Measurements from ENCODE around the gene PKIG. TPM values are rescaled to one million over a fixed set of nuclear protein-coding genes. Genes with fewer than 3 reads are reported as not detected.
A peak's percentile ranks its signal among the peaks of the same experiment; 100 is the strongest.

The PKIG gene
- polyA plus RNA-seq, 1 donor (not counting 4 experiments of a cell fraction or from before 2014, with no cell fraction given), result 6.6 TPM

- Histone ChIP-seq H3K27me3 (ENCODE audit: control insufficient read depth, extremely low read depth, insufficient read depth, low read length) (no peaks in the 10 kb centered on the region), H3K4me3 (ENCODE audit: control insufficient read depth in 2 of 3, extremely low read depth in 1 of 3, insufficient read depth in 2 of 3, low read depth in 1 of 3, low read length in 3 of 3) (no peak overlapping the region), H3K27ac (ENCODE audit: control insufficient read depth, insufficient read depth, low read length) (no peak overlapping the region), H4K20me1 (ENCODE audit: control insufficient read depth, extremely low read depth, insufficient read depth, low read length) (peaks cover 2% of the 10 kb centered on the region), H3K79me2 (ENCODE audit: control insufficient read depth, insufficient read depth, low read length) (no peaks in the 10 kb centered on the region), H3K4me2 (ENCODE audit: control insufficient read depth, extremely low read depth, insufficient read depth, low read depth, low read length) (no peak overlapping the region), H3K9me3 (ENCODE audit: control insufficient read depth, low read depth, low read length) (peaks cover 2% of the 10 kb centered on the region), H3K9ac (ENCODE audit: control insufficient read depth, extremely low read depth, insufficient read depth, low read length) (no peak overlapping the region), H3K36me3 (ENCODE audit: control insufficient read depth in 2 of 2, extremely low read depth in 1 of 2, insufficient read depth in 2 of 2, low read length in 2 of 2) (no peaks in the 10 kb centered on the region), H3K4me1 (ENCODE audit: control insufficient read depth, extremely low read depth, insufficient read depth, low read length) (peaks cover 28% of the 10 kb centered on the region), H3K9me1 (ENCODE audit: control insufficient read depth, extremely low read depth, insufficient read depth, low read length) (no peaks in the 10 kb centered on the region), H2AFZ (ENCODE audit: control insufficient read depth, low read length) (no peak overlapping the region)
- FAIRE-seq (no peak), DNase-seq (ENCODE audit: low read depth, low spot score) (no peak)
- dilution Hi-C loops (cut with MboI; ENCODE audit: extremely low pct_ligation_motif_present, low sequenced_read_pairs), result no loop called here
- TF ChIP-seq EZH2 (IDR thresholded peaks at IDR 0.05; ENCODE audit: low read length), result no peak
- no peak for TF ChIP-seq CTCF (optimal IDR thresholded peaks at IDR 0.05 in 1 of 3, IDR thresholded peaks at IDR 0.05 in 1 of 3, conservative IDR thresholded peaks at IDR 0.05 in 1 of 3; ENCODE audit: extremely low read depth in 1 of 3, insufficient read depth in 2 of 3, low read length in 3 of 3)
Observed at GRCh38 chr20:44574372-44574771, 8.0 kb upstream of the PKIG start.

- Histone ChIP-seq H3K9ac (ENCODE audit: control insufficient read depth, extremely low read depth, insufficient read depth, low read length) (no peak overlapping the region), H3K9me3 (ENCODE audit: control insufficient read depth, low read depth, low read length) (peaks cover 2% of the 10 kb centered on the region), H3K27ac (ENCODE audit: control insufficient read depth, insufficient read depth, low read length) (peak overlapping the region; percentile 57), H3K36me3 (ENCODE audit: control insufficient read depth in 2 of 2, extremely low read depth in 1 of 2, insufficient read depth in 2 of 2, low read length in 2 of 2) (no peaks in the 10 kb centered on the region), H3K4me2 (ENCODE audit: control insufficient read depth, extremely low read depth, insufficient read depth, low read depth, low read length) (no peak overlapping the region), H2AFZ (ENCODE audit: control insufficient read depth, low read length) (no peak overlapping the region), H3K4me3 (ENCODE audit: control insufficient read depth in 2 of 3, extremely low read depth in 1 of 3, insufficient read depth in 2 of 3, low read depth in 1 of 3, low read length in 3 of 3) (no peak overlapping the region), H3K9me1 (ENCODE audit: control insufficient read depth, extremely low read depth, insufficient read depth, low read length) (no peaks in the 10 kb centered on the region), H3K27me3 (ENCODE audit: control insufficient read depth, extremely low read depth, insufficient read depth, low read length) (no peaks in the 10 kb centered on the region), H3K79me2 (ENCODE audit: control insufficient read depth, insufficient read depth, low read length) (no peaks in the 10 kb centered on the region), H3K4me1 (ENCODE audit: control insufficient read depth, extremely low read depth, insufficient read depth, low read length) (peaks cover 28% of the 10 kb centered on the region), H4K20me1 (ENCODE audit: control insufficient read depth, extremely low read depth, insufficient read depth, low read length) (peaks cover 2% of the 10 kb centered on the region)
- FAIRE-seq, result no peak
- no peak for DNase-seq (ENCODE audit: low read depth, low spot score)
- dilution Hi-C loops (cut with MboI; ENCODE audit: extremely low pct_ligation_motif_present, low sequenced_read_pairs), result no loop called here
- TF ChIP-seq CTCF (optimal IDR thresholded peaks at IDR 0.05 in 1 of 3, IDR thresholded peaks at IDR 0.05 in 1 of 3, conservative IDR thresholded peaks at IDR 0.05 in 1 of 3; ENCODE audit: extremely low read depth in 1 of 3, insufficient read depth in 2 of 3, low read length in 3 of 3) (peak in 2 of 3 experiments; percentile 9 to 14), EZH2 (IDR thresholded peaks at IDR 0.05; ENCODE audit: low read length) (no peak)
Observed at GRCh38 chr20:44576297-44576696, 6.1 kb upstream of the PKIG start.
